Measurements from ENCODE around the gene ICAM4. TPM values are rescaled to one million over a fixed set of nuclear protein-coding genes. Genes with fewer than 3 reads are reported as not detected.

ICAM4 gene
- total and polyA plus RNA-seq, 2 of the 8 experiments (the other 6 are each of a cell fraction or from before 2014, with no cell fraction given), result 1.5 to 4.1 TPM

DNA sequence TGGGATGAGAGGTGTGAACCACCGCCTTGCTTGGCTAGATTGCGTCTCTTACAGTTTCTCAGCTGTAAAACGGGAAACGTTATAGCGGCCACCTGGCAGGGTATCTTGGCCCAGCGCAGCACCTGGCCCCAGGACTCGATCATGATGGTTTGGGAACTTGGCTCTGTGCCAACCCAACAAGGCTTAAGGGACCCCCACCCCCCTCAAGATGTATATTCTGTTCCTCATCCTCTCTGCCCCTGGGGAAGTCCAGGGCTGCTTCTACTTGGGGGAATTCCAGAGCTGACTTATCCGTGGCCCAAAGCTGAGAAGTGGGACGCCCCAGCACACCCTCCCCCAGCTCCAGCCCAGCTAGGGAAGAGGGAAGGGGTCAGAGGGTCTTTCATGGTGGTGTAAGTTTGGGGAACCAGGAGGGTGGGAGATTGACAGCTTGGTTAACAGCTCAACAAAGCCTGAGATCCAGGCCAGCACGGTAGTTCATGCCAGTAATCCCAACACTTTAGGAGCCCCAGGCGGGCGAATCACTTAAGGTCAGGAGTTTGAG is 15.1 kb upstream of the ICAM4 start:
- Histone ChIP-seq H3K4me1 (replicated peaks in 1 of 4; ENCODE audit: control insufficient read depth in 3 of 4, insufficient read depth in 4 of 4, low read length in 3 of 4) (peaks cover 0 to 8% (median 5%) of the 10 kb centered on the region in 4 experiments; a peak in 5 of 7 replicates), H4K5ac (ENCODE audit: insufficient read length, low read depth, low read length) (no peak overlapping the region), H2BK5ac (ENCODE audit: low read depth, low read length) (no peak overlapping the region), H2BK20ac (ENCODE audit: low read length) (no peak overlapping the region), H3K36me3 (ENCODE audit: control insufficient read depth in 2 of 4, insufficient read depth in 4 of 4, low read length in 3 of 4) (no peaks in the 10 kb centered on the region), H3K18ac (ENCODE audit: extremely low read depth, low read length) (no peak overlapping the region), H3K79me2 (ENCODE audit: control insufficient read depth in 1 of 2, insufficient read depth in 2 of 2, low read length in 2 of 2) (no peaks in the 10 kb centered on the region), H3K27me3 (replicated peaks in 1 of 4; ENCODE audit: control insufficient read depth in 3 of 4, extremely low read depth in 1 of 4, insufficient read depth in 3 of 4, low read length in 3 of 4) (peaks cover 9 to 25% (median 23%) of the 10 kb centered on the region in 4 experiments), H3K27ac (ENCODE audit: low read depth, low read length) (no peak overlapping the region), H2BK120ac (replicated peaks; ENCODE audit: low read depth, low read length) (no peak overlapping the region), H3K23me2 (ENCODE audit: low read depth, low read length) (peaks cover 11% of the 10 kb centered on the region; the same call in 1 of the 2 replicates), H3K14ac (ENCODE audit: insufficient read length) (no peak overlapping the region), H4K91ac (replicated peaks; ENCODE audit: insufficient read length, low read length) (peak overlapping the region; percentile 34), H3K9ac (replicated peaks in 1 of 4; ENCODE audit: extremely low read depth in 1 of 4, low read depth in 3 of 4, low read length in 3 of 4) (no peak overlapping the region), H3K56ac (replicated peaks; ENCODE audit: insufficient read length, low read depth, low read length) (no peak overlapping the region), H4K8ac (ENCODE audit: extremely low read depth, insufficient read depth, low read length) (no peak overlapping the region; the same call in 1 of the 2 replicates), H2AK5ac (ENCODE audit: low read depth, low read length) (no peak overlapping the region), H3K4me2 (ENCODE audit: insufficient read depth in 1 of 2, low read depth in 2 of 2, low read length in 2 of 2) (peak overlapping the region; percentile 70 to 75), H3K79me1 (ENCODE audit: low read depth, low read length) (no peaks in the 10 kb centered on the region), H3K4ac (replicated peaks; ENCODE audit: insufficient read length, low read depth, low read length) (no peak overlapping the region), H3K23ac (ENCODE audit: insufficient read length) (no peak overlapping the region), H2BK15ac (ENCODE audit: low read length) (no peak overlapping the region), H2AFZ (ENCODE audit: low read length) (no peak overlapping the region), H3K4me3 (ENCODE audit: extremely low read depth in 1 of 4, insufficient read depth in 2 of 4, low read depth in 3 of 4, low read length in 4 of 4) (peak overlapping the region in 2 of 4 experiments; percentile 30 to 59; a peak in 4 of 8 replicates), H3K9me3 (ENCODE audit: insufficient read depth in 2 of 2, low read depth in 1 of 2, low read length in 1 of 2) (no peaks in the 10 kb centered on the region), H4K20me1 (replicated peaks in 1 of 2; ENCODE audit: control insufficient read depth in 1 of 2, insufficient read depth in 2 of 2, low read length in 2 of 2) (no peaks in the 10 kb centered on the region), H2BK12ac (ENCODE audit: low read depth, low read length) (no peak overlapping the region; the same call in 1 of the 2 replicates)
- CTCF ChIA-PET (ENCODE audit: partially characterized antibody), result interaction anchor here (0.7 to 9.4 kb wide), 26 partner anchors 12 to 164 kb away, joined by 3 to 122 read pairs (median 4); partner anchors contain the start of genes ICAM4, ICAM5 and TYK2
- no peak for TF ChIP-seq TAF1 (IDR thresholded peaks at IDR 0.05; ENCODE audit: low read depth, low read length)
- no peak for DNase-seq (ENCODE audit: low read depth in 1 of 2, low spot score in 2 of 2)
- WGBS, 2 experiments (ENCODE audit: extremely low coverage in 1 of 2, insufficient coverage in 1 of 2, insufficient read length in 1 of 2, insufficient replicate concordance in 2 of 2, low coverage in 1 of 2, low lambda C conversion rate in 2 of 2, missing lambda C conversion rate in 1 of 2), result 79% methylated on average over 5 of the region's 12 CpGs; no CpG with 5 or more reads in 1 of the 2 experiments
- FAIRE-seq, result no peak
- POLR2A ChIA-PET (ENCODE audit: partially characterized antibody), result interaction anchor here (0.6 to 3.3 kb wide), 22 partner anchors 9 to 153 kb away, joined by 3 to 28 read pairs (median 6); partner anchors contain the start of genes DNMT1, ICAM4, ICAM5 and RAVER1
